Glutamatergic neuron (in vitro differentiated cells): Measurements from ENCODE around the gene GNAT1. TPM values are rescaled to one million over a fixed set of nuclear protein-coding genes. Genes with fewer than 3 reads are reported as not detected.

Experiments
- DNase-seq: peaks from one replicate; pipeline ENCODE4 v3.0.0; 2022
- H3K27ac Mint-ChIP-seq: one replicate; pipeline ENCODE4 v1.8.0; 2020; ENCODE audit warnings: mild to moderate bottlenecking, mixed read lengths, inconsistent platforms; ENCODE audit not compliant: unreplicated experiment
- H3K27me3 Mint-ChIP-seq: one replicate; pipeline ENCODE4 v1.8.0; 2020; ENCODE audit warnings: mild to moderate bottlenecking, moderate library complexity, mixed read lengths, inconsistent platforms; ENCODE audit not compliant: unreplicated experiment
- H3K36me3 Mint-ChIP-seq: one replicate; pipeline ENCODE4 v1.8.0; 2020; ENCODE audit warnings: mild to moderate bottlenecking, mixed read lengths, inconsistent platforms; ENCODE audit not compliant: unreplicated experiment
- H3K4me1 Mint-ChIP-seq: one replicate; pipeline ENCODE4 v1.8.0; 2020; ENCODE audit warnings: mild to moderate bottlenecking, low read depth, mixed read lengths, inconsistent platforms; ENCODE audit not compliant: unreplicated experiment
- H3K4me3 Mint-ChIP-seq: one replicate; pipeline ENCODE4 v1.8.0; 2020; ENCODE audit warnings: mild to moderate bottlenecking, mixed read lengths, inconsistent platforms; ENCODE audit not compliant: unreplicated experiment
- H3K9me3 Mint-ChIP-seq: one replicate; pipeline ENCODE4 v1.8.0; 2020; ENCODE audit warnings: mild to moderate bottlenecking, moderate library complexity, mixed read lengths, inconsistent platforms; ENCODE audit not compliant: unreplicated experiment
- total RNA-seq: library from RNA; stranded (reverse); fragmentation: NEBNext Ultra II Directional; extraction: Animal tissue kit (Norgen Biotek cat#: 25700); gene quantifications from one replicate; pipeline ENCODE4 v1.2.1, GENCODE V29; 2021; ENCODE audit not compliant: unreplicated experiment
- TF ChIP-seq, protein P1 (sequence below): fragments of 200-600 bp; sonication (generic); IDR thresholded peaks from one replicate; pipeline ENCODE4 v1.5.0; 2021; ENCODE audit not compliant: partially characterized antibody, unreplicated experiment

The GNAT1 gene
- total RNA-seq, 1 donor from 2014 or later, result not detected

DNA sequence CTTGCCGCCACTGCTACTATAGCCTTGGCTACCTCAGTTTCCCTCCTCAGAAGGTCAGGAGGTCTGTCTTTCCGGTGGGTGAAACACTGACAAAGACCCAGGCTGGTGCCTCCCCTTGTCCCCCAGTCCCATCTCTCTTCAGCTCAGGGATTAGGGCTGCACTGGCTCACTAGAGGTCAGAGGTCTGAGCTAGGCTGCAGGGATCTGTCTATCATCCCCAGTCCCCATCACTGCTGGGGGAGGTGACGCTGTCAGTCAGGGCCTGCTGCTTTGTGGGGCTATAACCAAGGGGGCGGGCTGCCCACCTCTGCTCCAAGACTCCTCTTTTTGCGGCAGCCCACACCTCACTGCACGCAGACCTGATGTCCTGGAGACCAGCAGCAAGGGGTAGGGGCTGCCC is 22.6 kb upstream of the GNAT1 start:
- peaks cover 4% of the 10 kb centered on the region for H3K27me3 Mint-ChIP-seq
- no peak overlapping the region for H3K27ac Mint-ChIP-seq
- H3K4me1 Mint-ChIP-seq, result peaks cover 26% of the 10 kb centered on the region
- TF ChIP-seq, protein P1, sequence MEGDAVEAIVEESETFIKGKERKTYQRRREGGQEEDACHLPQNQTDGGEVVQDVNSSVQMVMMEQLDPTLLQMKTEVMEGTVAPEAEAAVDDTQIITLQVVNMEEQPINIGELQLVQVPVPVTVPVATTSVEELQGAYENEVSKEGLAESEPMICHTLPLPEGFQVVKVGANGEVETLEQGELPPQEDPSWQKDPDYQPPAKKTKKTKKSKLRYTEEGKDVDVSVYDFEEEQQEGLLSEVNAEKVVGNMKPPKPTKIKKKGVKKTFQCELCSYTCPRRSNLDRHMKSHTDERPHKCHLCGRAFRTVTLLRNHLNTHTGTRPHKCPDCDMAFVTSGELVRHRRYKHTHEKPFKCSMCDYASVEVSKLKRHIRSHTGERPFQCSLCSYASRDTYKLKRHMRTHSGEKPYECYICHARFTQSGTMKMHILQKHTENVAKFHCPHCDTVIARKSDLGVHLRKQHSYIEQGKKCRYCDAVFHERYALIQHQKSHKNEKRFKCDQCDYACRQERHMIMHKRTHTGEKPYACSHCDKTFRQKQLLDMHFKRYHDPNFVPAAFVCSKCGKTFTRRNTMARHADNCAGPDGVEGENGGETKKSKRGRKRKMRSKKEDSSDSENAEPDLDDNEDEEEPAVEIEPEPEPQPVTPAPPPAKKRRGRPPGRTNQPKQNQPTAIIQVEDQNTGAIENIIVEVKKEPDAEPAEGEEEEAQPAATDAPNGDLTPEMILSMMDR, result no peak
- H3K4me3 Mint-ChIP-seq, result no peak overlapping the region
- H3K9me3 Mint-ChIP-seq, result peaks cover 8% of the 10 kb centered on the region
- H3K36me3 Mint-ChIP-seq, result no peaks in the 10 kb centered on the region
- DNase-seq, result no peak

DNA sequence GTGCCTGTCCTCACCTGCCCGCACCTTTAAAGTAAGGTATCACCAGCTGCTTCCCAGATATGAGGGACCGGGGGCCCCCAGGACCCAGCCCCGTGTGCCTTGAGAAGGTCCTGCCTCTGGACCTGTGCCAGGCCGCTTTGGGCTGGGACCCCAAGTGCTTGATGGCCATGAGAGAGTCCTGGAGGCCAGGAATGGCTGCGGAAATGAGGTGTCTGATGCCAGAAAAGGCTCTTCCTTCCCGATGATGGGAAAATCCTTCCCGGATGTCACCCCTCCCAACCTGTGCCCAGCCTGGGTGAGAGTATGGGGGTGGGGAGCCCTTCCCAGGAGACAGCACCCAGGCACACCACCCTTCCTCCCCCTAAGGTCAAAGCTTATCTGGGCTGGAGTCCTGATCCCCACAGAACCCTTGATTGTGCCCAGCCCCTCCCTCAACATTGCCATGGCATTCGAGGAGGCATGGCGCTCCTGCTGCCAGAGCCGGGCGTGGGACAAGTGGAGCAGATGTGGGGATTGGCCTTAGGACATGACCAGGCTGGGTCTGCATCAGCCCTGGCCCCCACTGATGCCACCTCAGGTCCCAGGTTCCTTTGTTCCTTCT is 22.1 kb upstream of the GNAT1 start:
- Mint-ChIP-seq H3K4me1 (peaks cover 26% of the 10 kb centered on the region), H3K36me3 (no peaks in the 10 kb centered on the region), H3K27ac (no peak overlapping the region), H3K9me3 (peaks cover 8% of the 10 kb centered on the region), H3K4me3 (no peak overlapping the region), H3K27me3 (peaks cover 4% of the 10 kb centered on the region)
- TF ChIP-seq, protein P1, result no peak
- no peak for DNase-seq

DNA sequence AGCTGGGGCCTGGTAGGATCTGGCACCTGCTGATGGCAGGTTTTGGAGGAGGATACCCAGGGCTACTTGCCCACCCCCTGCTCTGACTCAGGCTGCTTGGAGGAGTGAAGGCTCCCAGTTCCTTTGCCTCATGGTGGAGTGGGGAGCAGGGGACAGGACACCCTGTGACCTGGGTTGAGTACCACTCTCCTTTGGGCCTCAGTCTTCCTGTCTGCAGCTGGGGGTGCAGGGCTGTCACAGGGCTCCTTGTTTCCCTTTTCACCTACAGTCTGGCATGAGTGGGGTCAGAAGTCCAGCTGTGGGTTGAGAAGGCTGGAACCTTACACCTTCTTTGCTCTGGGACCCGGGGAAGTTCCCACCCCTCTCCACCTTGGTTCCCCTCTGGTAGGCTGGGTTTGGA is 21.6 kb upstream of the GNAT1 start:
- Mint-ChIP-seq H3K36me3 (no peaks in the 10 kb centered on the region), H3K4me1 (peaks cover 21% of the 10 kb centered on the region), H3K9me3 (peaks cover 8% of the 10 kb centered on the region), H3K27me3 (peaks cover under 1% of the 10 kb centered on the region), H3K4me3 (no peak overlapping the region), H3K27ac (no peak overlapping the region)
- TF ChIP-seq, protein P1, result no peak
- no peak for DNase-seq

DNA sequence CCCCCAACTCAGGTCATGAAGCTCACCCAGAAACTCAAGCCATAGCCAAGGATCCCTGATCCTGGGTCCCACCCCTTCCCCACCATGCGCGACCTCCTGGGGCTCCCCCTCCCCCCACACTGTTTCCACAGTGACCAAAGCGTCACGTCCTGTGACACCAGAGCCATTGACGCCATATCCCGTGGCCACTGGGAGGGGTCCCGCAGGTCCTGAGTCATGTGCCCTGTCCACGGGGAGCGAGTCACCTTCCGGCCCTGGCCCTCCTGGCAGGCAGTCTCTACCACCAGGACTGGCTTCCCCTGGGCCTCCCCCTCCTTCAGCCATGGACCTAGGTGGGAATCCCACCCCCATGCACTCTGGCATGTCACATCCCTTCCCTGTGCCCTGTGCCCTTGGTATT is 20.7 kb upstream of the GNAT1 start:
- H3K9me3 Mint-ChIP-seq, result peaks cover 8% of the 10 kb centered on the region
- H3K27me3 Mint-ChIP-seq, result no peaks in the 10 kb centered on the region
- H3K4me1 Mint-ChIP-seq, result peaks cover 15% of the 10 kb centered on the region
- TF ChIP-seq, protein P1, result no peak
- H3K4me3 Mint-ChIP-seq, result no peak overlapping the region
- DNase-seq, result no peak
- H3K27ac Mint-ChIP-seq, result no peak overlapping the region
- H3K36me3 Mint-ChIP-seq, result no peaks in the 10 kb centered on the region

DNA sequence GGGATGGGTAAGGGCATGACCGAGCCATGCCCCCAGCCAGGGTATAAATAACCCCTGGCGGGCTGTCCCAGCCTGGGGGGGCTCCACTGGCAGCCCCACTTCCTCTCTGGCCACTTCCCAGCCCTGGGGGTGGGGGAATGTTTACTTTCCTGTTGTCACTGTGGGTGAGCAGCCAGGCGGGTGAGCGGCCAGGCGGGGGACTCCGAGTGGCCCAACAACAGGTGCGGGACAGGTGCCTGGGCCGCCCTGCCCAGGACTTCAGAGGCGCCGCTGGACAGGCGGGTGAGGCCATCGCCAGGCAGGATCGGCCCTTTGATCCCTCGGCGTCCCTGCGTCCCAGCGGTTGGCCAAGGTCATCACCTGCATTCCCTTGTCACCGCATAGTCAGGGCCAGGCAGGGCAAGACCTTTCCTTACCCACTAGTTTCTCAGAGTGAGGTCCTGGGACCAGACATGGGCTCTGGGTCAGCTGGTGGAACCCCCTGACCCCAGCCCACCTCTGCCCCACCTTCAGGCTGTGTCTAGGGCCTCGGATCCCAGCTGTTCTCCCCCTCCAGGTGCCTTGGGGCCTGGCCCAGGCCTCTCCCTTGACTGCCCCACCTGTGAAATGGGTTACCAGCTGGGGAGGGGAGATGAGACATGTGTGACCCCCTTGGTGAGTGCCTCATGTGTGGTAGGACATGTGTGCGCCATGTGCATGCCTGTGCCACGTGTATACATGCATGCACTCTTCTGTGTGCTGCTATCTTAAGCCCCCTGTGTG is 19.7 kb upstream of the GNAT1 start:
- TF ChIP-seq, protein P1, result no peak
- Mint-ChIP-seq H3K9me3 (peaks cover 8% of the 10 kb centered on the region), H3K27me3 (no peaks in the 10 kb centered on the region), H3K4me3 (no peak overlapping the region), H3K36me3 (no peaks in the 10 kb centered on the region), H3K27ac (no peak overlapping the region), H3K4me1 (peaks cover 11% of the 10 kb centered on the region)
- DNase-seq, result no peak
